Left lobe of liver (tissue), 2 donors: ENCODE results near the gene ADRA2B. TPM values are rescaled to one million over a fixed set of nuclear protein-coding genes. Genes with fewer than 3 reads are reported as not detected.
"Not testable (repeated sequence)": the region's sequence is repeated elsewhere in the genome, so short reads cannot be mapped to it uniquely, and the experiment has no call there.

Experiments
- ATAC-seq: fragments of 200-7000 bp; cut with Tn5 transposase; one replicate; pipeline ENCODE4 v1.9.1; 2020; ENCODE audit warnings: mild to moderate bottlenecking, moderate library complexity
- DNase-seq: peaks from one replicate; pipeline ENCODE4 v3.0.0-alpha.2; 2020; ENCODE audit warnings: low spot score
- total RNA-seq: library from RNA; stranded (reverse); gene quantifications from one replicate; pipeline ENCODE4 v1.2.1, GENCODE V29; 2021
- donor health status: DM: no; HTN: no; CAD: no; lungs with moderate emphysema.
- donor health status: DM: no; HTN: yes; CAD: no.

ADRA2B gene
- 11.4 TPM for total RNA-seq

GRCh38 chr2:96116424-96116878, at the start of gene ADRA2B:
Gene ADRA2B (minus strand): TSS chr2:96116571. CDS start chr2:96116149, 422 bp downstream.
- peak; percentile 74 for ATAC-seq
- peak; percentile 62 for DNase-seq

GRCh38 chr2:96164459-96165184, 48.3 kb upstream of the ADRA2B start:
- DNase-seq (no peak), ATAC-seq (no peak)

- no peak for DNase-seq
These were observed 47.5 kb upstream of the ADRA2B start for GRCh38 chr2:96163768-96164429.

GRCh38 chr2:96163415-96163767, 47.0 kb upstream of the ADRA2B start:
- DNase-seq (no peak), ATAC-seq (no peak)

More at GRCh38 chr2:96163768-96164429, 47.5 kb upstream of the ADRA2B start:
- ATAC-seq: no peak

GRCh38 chr2:96161898-96162297, 45.5 kb upstream of the ADRA2B start:
- ATAC-seq: no peak
- DNase-seq: no peak

GRCh38 chr2:96160366-96160765, 44.0 kb upstream of the ADRA2B start:
- DNase-seq, ATAC-seq: not testable (repeated sequence)

GRCh38 chr2:96159084-96159830, 42.9 kb upstream of the ADRA2B start:
- ATAC-seq (no peak), DNase-seq (no peak)

- no peak for ATAC-seq
- no peak for DNase-seq
These were observed 42.2 kb upstream of the ADRA2B start for GRCh38 chr2:96158554-96158940.

GRCh38 chr2:96157649-96158553, 41.5 kb upstream of the ADRA2B start:
- ATAC-seq (peak; percentile 42), DNase-seq (no peak)

- DNase-seq: no peak
These were observed 40.7 kb upstream of the ADRA2B start for GRCh38 chr2:96156926-96157648.

GRCh38 chr2:96156011-96156820, 39.8 kb upstream of the ADRA2B start:
- DNase-seq: peak; percentile 14
- ATAC-seq: no peak

More at GRCh38 chr2:96156926-96157648, 40.7 kb upstream of the ADRA2B start:
- no peak for ATAC-seq

- DNase-seq (no peak), ATAC-seq (no peak)
These were observed 38.4 kb upstream of the ADRA2B start for GRCh38 chr2:96154506-96155380.

- ATAC-seq: peak; percentile 10
- no peak for DNase-seq
These were observed 37.6 kb upstream of the ADRA2B start for GRCh38 chr2:96153991-96154431.

GRCh38 chr2:96153291-96153713, 36.9 kb upstream of the ADRA2B start:
- ATAC-seq: no peak
- no peak for DNase-seq

- DNase-seq (no peak), ATAC-seq (no peak)
These were observed 36.2 kb upstream of the ADRA2B start for GRCh38 chr2:96152304-96153161.

- ATAC-seq (no peak), DNase-seq (no peak)
These were observed 35.4 kb upstream of the ADRA2B start for GRCh38 chr2:96151595-96152303.
